DOHH2 (cell line): ENCODE measurements around the gene ZBED2.

Source experiments
- H3F3A ChIP-seq: fragments of 200-600 bp; sonication (generic), shearing (Covaris generic); 2 replicates; pipeline ENCODE4 v1.6.0; 2016; ENCODE audit warnings: antibody characterized with exemption, mild to moderate bottlenecking; ENCODE audit not compliant: control insufficient read depth, insufficient read depth
- H3K27ac ChIP-seq: fragments of 200-600 bp; sonication (generic); 2 replicates; pipeline ENCODE4 v1.5.1; 2014; ENCODE audit warnings: low read depth, mild to moderate bottlenecking, low read length, moderate library complexity
- H3K27me3 ChIP-seq: fragments of 200-600 bp; sonication (generic); 2 replicates; pipeline ENCODE4 v1.6.1; 2014; ENCODE audit warnings: mild to moderate bottlenecking, low read length, mixed read lengths; ENCODE audit not compliant: control insufficient read depth
- H3K36me3 ChIP-seq: fragments of 200-600 bp; sonication (generic); 2 replicates; pipeline ENCODE4 v1.6.1; 2014; ENCODE audit warnings: mild to moderate bottlenecking, low read length, moderate library complexity, mixed read lengths; ENCODE audit not compliant: control insufficient read depth
- H3K4me1 ChIP-seq: fragments of 200-600 bp; sonication (generic); 2 replicates; pipeline ENCODE4 v1.6.1; 2014; ENCODE audit warnings: mild to moderate bottlenecking, low read length, mixed read lengths; ENCODE audit not compliant: control insufficient read depth
- H3K4me2 ChIP-seq: fragments of 200-600 bp; sonication (generic); 2 replicates; pipeline ENCODE4 v1.6.0; 2014; ENCODE audit warnings: mild to moderate bottlenecking, low read length, moderate library complexity
- H3K4me3 ChIP-seq: fragments of 200-600 bp; sonication (generic); 2 replicates; pipeline ENCODE4 v1.5.1; 2014; ENCODE audit warnings: mild to moderate bottlenecking, low read length, mixed read lengths
- H3K79me2 ChIP-seq: fragments of 200-600 bp; sonication (generic); 2 replicates; pipeline ENCODE4 v1.6.1; 2014; ENCODE audit warnings: mild to moderate bottlenecking, low read length, mixed read lengths; ENCODE audit not compliant: control insufficient read depth
- H3K9me2 ChIP-seq: fragments of 200-600 bp; sonication (generic); replicated peaks from 2 replicates; pipeline ENCODE4 v1.6.1; 2014; ENCODE audit warnings: mild to moderate bottlenecking, low read length, mixed read lengths; ENCODE audit not compliant: control insufficient read depth
- H3K9me3 ChIP-seq: fragments of 200-600 bp; sonication (generic); 2 replicates; pipeline ENCODE4 v1.6.1; 2014; ENCODE audit warnings: antibody characterized with exemption, low read length, mixed read lengths; ENCODE audit not compliant: control insufficient read depth, insufficient read depth
- H4K20me1 ChIP-seq: fragments of 200-600 bp; sonication (generic); 2 replicates; pipeline ENCODE4 v1.6.0; 2014; ENCODE audit warnings: low read depth, mild to moderate bottlenecking, antibody characterized with exemption, low read length, moderate library complexity; ENCODE audit not compliant: control insufficient read depth, insufficient read depth
- CTCF ChIP-seq: fragments of 200-600 bp; sonication (generic); IDR thresholded peaks from one replicate; pipeline ENCODE4 v1.5.1; 2014; ENCODE audit warnings: antibody characterized with exemption, mild to moderate bottlenecking, low read depth, low read length; ENCODE audit not compliant: poor library complexity, severe bottlenecking
- EZH2phosphoT487 ChIP-seq: fragments of 200-600 bp; sonication (generic); IDR thresholded peaks from 2 replicates; pipeline ENCODE4 v1.6.1; 2017; ENCODE audit warnings: borderline replicate concordance, mild to moderate bottlenecking, antibody characterized with exemption, low read length, moderate library complexity, mixed read lengths

The ZBED2 gene

GRCh38 chr3:111607240-111607920 is 12.2 kb upstream of the ZBED2 start:
- no peak overlapping the region for H3K27ac ChIP-seq
- H3K4me1 ChIP-seq, result peaks cover 3% of the 10 kb centered on the region; the same call in 1 of the 2 replicates
- peaks cover 3% of the 10 kb centered on the region; the same call in 1 of the 2 replicates for H3K27me3 ChIP-seq
- no peak overlapping the region for H3K4me3 ChIP-seq
- no peaks in the 10 kb centered on the region for H3K9me2 ChIP-seq
- no peaks in the 10 kb centered on the region for H3F3A ChIP-seq
- H3K9me3 ChIP-seq, result no peaks in the 10 kb centered on the region
- H4K20me1 ChIP-seq, result no peaks in the 10 kb centered on the region
- no peak for TF ChIP-seq CTCF
- no peak for TF ChIP-seq EZH2phosphoT487
- no peaks in the 10 kb centered on the region for H3K36me3 ChIP-seq
- H3K4me2 ChIP-seq, result no peak overlapping the region
- H3K79me2 ChIP-seq, result no peaks in the 10 kb centered on the region

- TF ChIP-seq CTCF, result no peak
- TF ChIP-seq EZH2phosphoT487, result no peak
- no peak overlapping the region for H3K4me3 ChIP-seq
- H3K27me3 ChIP-seq, result peaks cover 3% of the 10 kb centered on the region; the same call in 1 of the 2 replicates
- H3K9me2 ChIP-seq, result no peaks in the 10 kb centered on the region
- H3K27ac ChIP-seq, result no peak overlapping the region
- no peaks in the 10 kb centered on the region for H4K20me1 ChIP-seq
- H3K9me3 ChIP-seq, result no peaks in the 10 kb centered on the region
- H3K36me3 ChIP-seq, result no peaks in the 10 kb centered on the region
- H3K4me1 ChIP-seq, result peaks cover 3% of the 10 kb centered on the region; the same call in 1 of the 2 replicates
- H3F3A ChIP-seq, result no peaks in the 10 kb centered on the region
- H3K79me2 ChIP-seq, result no peaks in the 10 kb centered on the region
- no peak overlapping the region for H3K4me2 ChIP-seq
Measured at GRCh38 chr3:111605493-111605892, 10.3 kb upstream of the ZBED2 start.

- H3K9me3 ChIP-seq, result no peaks in the 10 kb centered on the region
- no peaks in the 10 kb centered on the region for H3K9me2 ChIP-seq
- no peak for TF ChIP-seq CTCF
- TF ChIP-seq EZH2phosphoT487, result no peak
- no peak overlapping the region for H3K4me2 ChIP-seq
- no peak overlapping the region for H3K4me3 ChIP-seq
- H3K36me3 ChIP-seq, result no peaks in the 10 kb centered on the region
- H3K27ac ChIP-seq, result no peak overlapping the region
- no peaks in the 10 kb centered on the region for H3K4me1 ChIP-seq
- no peaks in the 10 kb centered on the region for H3K79me2 ChIP-seq
- H3F3A ChIP-seq, result no peaks in the 10 kb centered on the region
- H3K27me3 ChIP-seq, result peaks cover 3% of the 10 kb centered on the region; the same call in 1 of the 2 replicates
- no peaks in the 10 kb centered on the region for H4K20me1 ChIP-seq
Measured at GRCh38 chr3:111605018-111605417, 9.9 kb upstream of the ZBED2 start.
